Small intestine (tissue), 7 donors: ENCODE results near the gene FAM171A2. TPM values are rescaled to one million over a fixed set of nuclear protein-coding genes. Genes with fewer than 3 reads are reported as not detected.
"Not testable (repeated sequence)": the region's sequence is repeated elsewhere in the genome, so short reads cannot be mapped to it uniquely, and the experiment has no call there.

Experiments used
- DNase-seq, 2 donors: peaks; one replicate each; pipeline versions ENCODE4 v3.0.0 to v3.0.0-alpha.2; 2013
- FAIRE-seq: peaks from 2 replicates; lab custom pipeline; 2012; peaks lifted over from hg19 to GRCh38; lab: Jason Lieb, UNC
- H3K27ac ChIP-seq, 3 donors: one replicate each; pipeline ENCODE4 v1.5.1; 2013; ENCODE audit warnings: low read length in 2 of 3, mild to moderate bottlenecking in 2 of 3, control low read depth in 1 of 3, inconsistent platforms in 1 of 3, low read depth in 1 of 3, moderate library complexity in 1 of 3
- H3K27me3 ChIP-seq, 3 donors: one replicate each; pipeline ENCODE4 v1.6.1; 2013; ENCODE audit warnings: low read length in 3 of 3, inconsistent platforms in 1 of 3; ENCODE audit not compliant: control insufficient read depth in 3 of 3, insufficient read depth in 3 of 3
- H3K36me3 ChIP-seq, 3 donors: one replicate each; pipeline ENCODE4 v1.6.1; 2013; ENCODE audit warnings: low read length in 3 of 3, inconsistent platforms in 1 of 3, low read depth in 1 of 3, mild to moderate bottlenecking in 1 of 3, moderate library complexity in 1 of 3; ENCODE audit not compliant: control insufficient read depth in 3 of 3, insufficient read depth in 2 of 3
- H3K4me1 ChIP-seq, 3 donors: one replicate each; pipeline ENCODE4 v1.6.1; 2013; ENCODE audit warnings: low read length in 2 of 3, inconsistent platforms in 1 of 3, low read depth in 1 of 3, mild to moderate bottlenecking in 1 of 3, moderate library complexity in 1 of 3; ENCODE audit not compliant: control insufficient read depth in 3 of 3, insufficient read depth in 2 of 3
- H3K4me3 ChIP-seq, 3 donors: one replicate each; pipeline ENCODE4 v1.5.1; 2013; ENCODE audit warnings: low read length in 3 of 3, control low read depth in 1 of 3, inconsistent platforms in 1 of 3, low read depth in 1 of 3, mild to moderate bottlenecking in 1 of 3, moderate library complexity in 1 of 3
- H3K9me3 ChIP-seq, 2 donors: one replicate each; pipeline ENCODE4 v1.6.1; 2013; ENCODE audit warnings: low read depth in 1 of 2, low read length in 1 of 2; ENCODE audit not compliant: control insufficient read depth in 2 of 2, insufficient read depth in 1 of 2
- WGBS, 3 donors: extraction: QIAGEN DNeasy Blood & Tissue Kit; methylation state at CpG; one replicate each; pipeline ENCODE4 v1.1.7; 2013; 5-methylcytosine and 5-hydroxymethylcytosine counted together
- polyA plus RNA-seq, 4 donors: library from polyadenylated mRNA; stranded (reverse) in 3 of 4; unstranded in 1 of 4; fragments of 200-250 nt in 3 of 4; fragments of 120-200 nt in 1 of 4; gene quantifications; one replicate each; pipeline versions ENCODE4 v1.2.1 to v1.2.3, GENCODE V29; 2013
- donor health status: healthy with polysubstance abuse.
- donor health status: control.
- donor health status: control.
- donor health status: Bipolar disorder and iron deficiency.
- donor health status: healthy.

FAM171A2 gene
- polyA plus RNA-seq, 4 donors, result 0.87 to 3.1 TPM; not detected in 2

GRCh38 chr17:44397479-44398440, 34.1 kb upstream of the FAM171A2 start:
- H3K4me1 ChIP-seq, result peaks cover 0 to 3% (median 0%) of the 10 kb centered on the region in 3 donors
- no peaks in the 10 kb centered on the region for H3K9me3 ChIP-seq
- H3K4me3 ChIP-seq, result no peak overlapping the region
- FAIRE-seq (no peak), DNase-seq (no peak)
- H3K27ac ChIP-seq, result no peak overlapping the region
- H3K27me3 ChIP-seq, result no peaks in the 10 kb centered on the region
- WGBS, 3 donors, result 92 to 98% (median 95%) methylated on average over 8 of the region's 8 CpGs
- H3K36me3 ChIP-seq, result peaks cover 17 to 47% (median 24%) of the 10 kb centered on the region in 3 donors

DNA sequence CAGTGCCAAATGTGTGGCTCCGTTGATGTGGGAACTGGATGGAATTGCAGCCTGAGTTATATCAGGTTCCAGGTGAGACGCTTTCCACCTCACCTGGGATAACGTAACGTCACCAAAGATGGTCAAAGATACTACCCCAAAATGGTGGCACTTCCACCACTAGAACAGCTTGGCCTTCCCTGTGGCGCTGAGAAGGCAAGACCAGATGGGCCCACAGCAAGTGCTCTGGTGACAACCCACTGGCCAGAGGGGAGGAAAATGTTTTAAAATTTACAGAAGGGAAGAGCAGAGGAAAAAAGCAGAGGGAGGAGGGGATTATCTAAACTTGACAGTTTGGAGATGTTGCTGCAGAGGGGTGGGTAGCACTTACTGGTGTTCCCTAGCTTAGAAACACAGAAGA, 33.3 kb upstream of the FAM171A2 start:
- peaks cover 0 to 3% (median 0%) of the 10 kb centered on the region in 3 donors for H3K4me1 ChIP-seq
- DNase-seq, result no peak
- FAIRE-seq, result no peak
- H3K27ac ChIP-seq, result no peak overlapping the region
- no peaks in the 10 kb centered on the region for H3K27me3 ChIP-seq
- H3K36me3 ChIP-seq, result peaks cover 17 to 42% (median 24%) of the 10 kb centered on the region in 3 donors
- no peak overlapping the region for H3K4me3 ChIP-seq
- no peaks in the 10 kb centered on the region for H3K9me3 ChIP-seq
- 94 to 97% (median 96%) methylated on average over 5 of the region's 5 CpGs for WGBS, 3 donors

DNA sequence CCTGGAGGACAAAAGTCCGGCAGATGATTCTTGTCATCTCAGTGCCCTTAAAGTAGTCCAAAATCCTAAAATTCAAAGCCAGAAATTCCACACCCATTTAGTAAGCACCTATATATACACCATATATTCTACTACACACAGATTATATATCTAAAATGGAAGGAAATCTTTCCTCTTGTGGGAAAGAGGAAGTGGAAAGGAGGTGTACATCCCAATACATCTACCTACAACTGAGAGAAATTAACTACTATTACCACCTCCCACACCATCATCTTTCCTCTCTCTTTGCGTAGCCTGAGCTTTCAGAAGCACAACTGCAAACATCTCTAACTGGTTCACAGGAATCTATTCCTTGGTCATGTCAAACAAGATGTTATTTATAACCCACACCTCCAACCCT, 31.2 kb upstream of the FAM171A2 start:
- H3K4me1 ChIP-seq, result peaks cover 0 to 3% (median 0%) of the 10 kb centered on the region in 3 donors
- no peak overlapping the region for H3K4me3 ChIP-seq
- no peak for FAIRE-seq
- peaks cover 8 to 31% (median 16%) of the 10 kb centered on the region in 3 donors for H3K36me3 ChIP-seq
- DNase-seq, result no peak
- H3K9me3 ChIP-seq, result no peaks in the 10 kb centered on the region
- 93 to 94% (median 94%) methylated on average over 2 of the region's 2 CpGs for WGBS, 3 donors
- H3K27ac ChIP-seq, result no peak overlapping the region
- no peaks in the 10 kb centered on the region for H3K27me3 ChIP-seq

DNA sequence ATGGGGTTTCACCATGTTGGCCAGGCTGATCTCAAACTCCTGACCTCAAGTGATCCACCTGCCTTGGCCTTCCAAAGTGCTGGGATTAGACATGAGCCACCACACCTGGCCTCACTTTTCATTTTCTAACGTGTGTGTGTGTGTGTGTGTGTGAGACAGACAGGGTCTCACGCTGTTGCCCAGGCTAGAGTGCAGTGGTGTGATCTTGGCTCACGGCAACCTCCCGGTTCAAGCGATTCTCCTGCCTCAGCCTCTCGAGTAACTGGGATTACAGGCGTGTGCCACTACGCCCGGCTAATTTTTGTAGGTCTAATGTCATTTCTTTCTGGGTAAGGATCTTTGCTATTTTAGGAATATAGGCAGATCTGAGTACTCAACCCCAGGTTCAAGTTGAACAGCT, 30.5 kb upstream of the FAM171A2 start:
- not testable (repeated sequence) for H3K27ac ChIP-seq, FAIRE-seq, H3K27me3 ChIP-seq, H3K9me3 ChIP-seq, H3K4me3 ChIP-seq, DNase-seq, H3K4me1 ChIP-seq
- WGBS, 3 donors, result 92 to 96% (median 95%) methylated on average over 9 of the region's 9 CpGs
- H3K36me3 ChIP-seq, result peaks cover 4 to 24% (median 12%) of the 10 kb centered on the region in 3 donors

- no peaks in the 10 kb centered on the region for H3K9me3 ChIP-seq
- WGBS, 3 donors, result 82 to 87% (median 83%) methylated on average over 10 of the region's 10 CpGs
- no peaks in the 10 kb centered on the region for H3K36me3 ChIP-seq
- H3K27me3 ChIP-seq, result peaks cover 0 to 16% (median 2%) of the 10 kb centered on the region in 3 donors
- peaks cover 0 to 11% (median 3%) of the 10 kb centered on the region in 3 donors for H3K4me1 ChIP-seq
- FAIRE-seq, result no peak
- no peak overlapping the region for H3K4me3 ChIP-seq
- no peak for DNase-seq
- H3K27ac ChIP-seq, result no peak overlapping the region
Observed at GRCh38 chr17:44390250-44390870, 26.7 kb upstream of the FAM171A2 start.

DNA sequence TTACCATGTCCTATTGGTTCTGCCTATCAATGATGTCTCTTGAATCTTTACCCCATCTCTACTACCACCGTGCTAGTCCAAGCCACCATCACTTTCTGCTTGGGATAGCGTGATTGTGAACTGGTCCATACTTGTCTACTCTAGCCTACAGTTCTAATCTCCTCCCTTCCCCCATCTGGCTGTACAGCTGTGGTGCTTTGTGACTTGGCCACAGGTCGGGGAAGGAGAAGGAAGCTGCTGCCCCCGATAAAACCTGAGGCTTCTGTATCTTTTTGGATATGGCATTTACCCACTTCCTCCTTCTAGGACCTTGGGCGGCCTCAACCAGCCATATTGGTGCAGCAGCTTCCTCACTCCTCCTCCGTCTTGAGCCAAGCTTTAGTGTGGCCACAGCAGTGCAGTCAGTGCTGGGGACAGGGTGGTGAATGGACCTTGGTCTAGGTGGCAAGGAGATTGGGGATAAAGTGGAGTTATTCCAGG, 26.1 kb upstream of the FAM171A2 start:
- Histone ChIP-seq H3K36me3 (no peaks in the 10 kb centered on the region), H3K4me3 (no peak overlapping the region), H3K9me3 (no peaks in the 10 kb centered on the region), H3K27me3 (peaks cover 0 to 21% (median 2%) of the 10 kb centered on the region in 3 donors), H3K27ac (no peak overlapping the region), H3K4me1 (peaks cover 0 to 15% (median 3%) of the 10 kb centered on the region in 3 donors)
- WGBS, 3 donors, result 70 to 81% (median 71%) methylated on average over 6 of the region's 6 CpGs
- FAIRE-seq, result no peak
- DNase-seq, result no peak

GRCh38 chr17:44389281-44389680, 25.6 kb upstream of the FAM171A2 start, which contains the start of gene ITGA2B:
Gene ITGA2B, minus strand, starts transcription at chr17:44389649. Its CDS starts 176 bp downstream, at chr17:44389473.
- peaks cover 0 to 26% (median 2%) of the 10 kb centered on the region in 3 donors for H3K27me3 ChIP-seq
- FAIRE-seq (no peak), DNase-seq (no peak)
- peaks cover 0 to 20% (median 3%) of the 10 kb centered on the region in 3 donors for H3K4me1 ChIP-seq
- 0 to 30% (median 9%) methylated on average over 1 of the region's 1 CpG for WGBS, 3 donors
- no peaks in the 10 kb centered on the region for H3K9me3 ChIP-seq
- no peaks in the 10 kb centered on the region for H3K36me3 ChIP-seq
- no peak within 1 kb of the TSS for H3K27ac ChIP-seq
- no peak within 1 kb of the TSS for H3K4me3 ChIP-seq

DNA sequence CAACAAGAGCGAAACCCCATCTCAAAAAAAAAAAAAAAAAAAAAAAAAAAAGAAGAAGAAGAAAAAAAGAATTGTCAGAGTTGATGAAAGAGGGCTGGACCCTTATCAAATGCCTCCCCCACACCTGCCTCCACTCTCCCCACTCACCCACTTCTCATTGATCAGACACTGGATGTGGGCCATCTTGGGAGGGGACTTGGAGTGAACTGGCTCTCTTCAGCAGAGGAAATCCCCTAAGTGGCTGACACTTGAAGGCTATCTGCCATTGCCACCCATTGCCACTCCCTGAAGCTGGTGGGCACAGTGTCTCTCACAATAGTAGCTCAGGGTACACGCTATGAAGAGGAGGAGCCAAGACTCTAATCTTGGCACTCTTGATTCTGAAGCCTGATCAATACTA, 24.2 kb upstream of the FAM171A2 start:
- H3K9me3 ChIP-seq, result no peaks in the 10 kb centered on the region
- 73 to 85% (median 80%) methylated on average over 2 of the region's 2 CpGs for WGBS, 3 donors
- FAIRE-seq, result no peak
- H3K4me1 ChIP-seq, result peaks cover 0 to 16% (median 3%) of the 10 kb centered on the region in 3 donors
- H3K27ac ChIP-seq, result no peak overlapping the region
- no peak for DNase-seq
- no peak overlapping the region for H3K4me3 ChIP-seq
- H3K36me3 ChIP-seq, result no peaks in the 10 kb centered on the region
- H3K27me3 ChIP-seq, result peaks cover 2 to 41% (median 2%) of the 10 kb centered on the region in 3 donors
